GM12878 (cell line): Measurements from ENCODE around the gene NT5DC4. TPM values are rescaled to one million over a fixed set of nuclear protein-coding genes. Genes with fewer than 3 reads are reported as not detected.
A peak's percentile ranks its signal among the peaks of the same experiment; 100 is the strongest.

Experiments
- CUX1 ChIP-seq: IDR thresholded peaks from 2 replicates; pipeline ENCODE4 v1.6.1; 2012; ENCODE audit warnings: improper control_type of control experiment, low read depth, low read length; ENCODE audit not compliant: insufficient replicate concordance
- GATAD2B ChIP-seq: fragments of 450-650 bp; conservative IDR thresholded peaks from 2 replicates; pipeline ENCODE4 v1.6.1; 2017; ENCODE audit warnings: low read depth, mild to moderate bottlenecking, moderate library complexity
- IKZF1 ChIP-seq: fragments of 450-650 bp; conservative IDR thresholded peaks from 2 replicates; pipeline ENCODE4 v1.6.1; 2017; ENCODE audit warnings: antibody characterized with exemption, mild to moderate bottlenecking
- NKRF ChIP-seq: fragments of 450-650 bp; conservative IDR thresholded peaks from 2 replicates; pipeline ENCODE4 v1.6.1; 2017; ENCODE audit warnings: mild to moderate bottlenecking, moderate library complexity
- polyA plus RNA-seq, 11 experiments: library from polyadenylated mRNA; depleted of rRNA in 4 of 11; unstranded in 6 of 11; stranded (reverse) in 5 of 11; fragments of >200 nt; fragmentation: Nextera tagmentation in 4 of 11; fragmentation: Illumina TruSeq in 1 of 11; extraction: Ambion mirVana in 4 of 11; extraction: Trizol in 1 of 11; gene quantifications; 1 replicate in 1 of 11; 2 replicates in 10 of 11; pipeline versions ENCODE4 v1.2.1 to v1.2.3, GENCODE V29; 2011 to 2016; ENCODE audit warnings: inconsistent platforms in 2 of 11, missing spikeins in 2 of 11, low read depth in 1 of 11
- total RNA-seq, 4 experiments: library from RNA; depleted of rRNA in 3 of 4; stranded (reverse); fragments of >200 nt in 3 of 4; fragmentation: Illumina TruSeq in 1 of 4; extraction: Trizol in 1 of 4; gene quantifications; 2 replicates each; pipeline versions ENCODE4 v1.2.1 to v1.2.3, GENCODE V29; 2013 to 2021
- TF ChIP-seq, protein P1 (sequence below): fragments of 450-650 bp; IDR thresholded peaks from 2 replicates; pipeline ENCODE4 v1.6.1; 2017; ENCODE audit warnings: mild to moderate bottlenecking, moderate library complexity

Gene NT5DC4
- total and polyA plus RNA-seq, 10 of the 15 experiments (the other 5 are each of a cell fraction or from before 2014, with no cell fraction given): 0.04 to 2.6 (median 0.32) TPM; not detected in 2

GRCh38 chr2:112764071-112765044 lies 43.5 kb downstream of the NT5DC4 start, which contains the start of gene CKAP2L (continued):
- TF ChIP-seq, protein P1, sequence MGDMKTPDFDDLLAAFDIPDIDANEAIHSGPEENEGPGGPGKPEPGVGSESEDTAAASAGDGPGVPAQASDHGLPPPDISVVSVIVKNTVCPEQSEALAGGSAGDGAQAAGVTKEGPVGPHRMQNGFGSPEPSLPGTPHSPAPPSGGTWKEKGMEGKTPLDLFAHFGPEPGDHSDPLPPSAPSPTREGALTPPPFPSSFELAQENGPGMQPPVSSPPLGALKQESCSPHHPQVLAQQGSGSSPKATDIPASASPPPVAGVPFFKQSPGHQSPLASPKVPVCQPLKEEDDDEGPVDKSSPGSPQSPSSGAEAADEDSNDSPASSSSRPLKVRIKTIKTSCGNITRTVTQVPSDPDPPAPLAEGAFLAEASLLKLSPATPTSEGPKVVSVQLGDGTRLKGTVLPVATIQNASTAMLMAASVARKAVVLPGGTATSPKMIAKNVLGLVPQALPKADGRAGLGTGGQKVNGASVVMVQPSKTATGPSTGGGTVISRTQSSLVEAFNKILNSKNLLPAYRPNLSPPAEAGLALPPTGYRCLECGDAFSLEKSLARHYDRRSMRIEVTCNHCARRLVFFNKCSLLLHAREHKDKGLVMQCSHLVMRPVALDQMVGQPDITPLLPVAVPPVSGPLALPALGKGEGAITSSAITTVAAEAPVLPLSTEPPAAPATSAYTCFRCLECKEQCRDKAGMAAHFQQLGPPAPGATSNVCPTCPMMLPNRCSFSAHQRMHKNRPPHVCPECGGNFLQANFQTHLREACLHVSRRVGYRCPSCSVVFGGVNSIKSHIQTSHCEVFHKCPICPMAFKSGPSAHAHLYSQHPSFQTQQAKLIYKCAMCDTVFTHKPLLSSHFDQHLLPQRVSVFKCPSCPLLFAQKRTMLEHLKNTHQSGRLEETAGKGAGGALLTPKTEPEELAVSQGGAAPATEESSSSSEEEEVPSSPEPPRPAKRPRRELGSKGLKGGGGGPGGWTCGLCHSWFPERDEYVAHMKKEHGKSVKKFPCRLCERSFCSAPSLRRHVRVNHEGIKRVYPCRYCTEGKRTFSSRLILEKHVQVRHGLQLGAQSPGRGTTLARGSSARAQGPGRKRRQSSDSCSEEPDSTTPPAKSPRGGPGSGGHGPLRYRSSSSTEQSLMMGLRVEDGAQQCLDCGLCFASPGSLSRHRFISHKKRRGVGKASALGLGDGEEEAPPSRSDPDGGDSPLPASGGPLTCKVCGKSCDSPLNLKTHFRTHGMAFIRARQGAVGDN: no peak
- TF ChIP-seq GATAD2B: peak; percentile 56; the same call in 1 of the 2 replicates
- TF ChIP-seq NKRF: peak; percentile 100
- TF ChIP-seq IKZF1: 0 out of 2 replicates have a peak, but pooled peaks have one; percentile 24
- TF ChIP-seq CUX1: no peak
